ENCODE data around the gene DHRS2. TPM values are rescaled to one million over a fixed set of nuclear protein-coding genes. Genes with fewer than 3 reads are reported as not detected.
A peak's percentile ranks its signal among the peaks of the same experiment; 100 is the strongest.
"Not testable (repeated sequence)": the region's sequence is repeated elsewhere in the genome, so short reads cannot be mapped to it uniquely, and the experiment has no call there.

The DHRS2 gene
- total and polyA plus RNA-seq, 4 experiments from 2014 or later, result not detected

DNA sequence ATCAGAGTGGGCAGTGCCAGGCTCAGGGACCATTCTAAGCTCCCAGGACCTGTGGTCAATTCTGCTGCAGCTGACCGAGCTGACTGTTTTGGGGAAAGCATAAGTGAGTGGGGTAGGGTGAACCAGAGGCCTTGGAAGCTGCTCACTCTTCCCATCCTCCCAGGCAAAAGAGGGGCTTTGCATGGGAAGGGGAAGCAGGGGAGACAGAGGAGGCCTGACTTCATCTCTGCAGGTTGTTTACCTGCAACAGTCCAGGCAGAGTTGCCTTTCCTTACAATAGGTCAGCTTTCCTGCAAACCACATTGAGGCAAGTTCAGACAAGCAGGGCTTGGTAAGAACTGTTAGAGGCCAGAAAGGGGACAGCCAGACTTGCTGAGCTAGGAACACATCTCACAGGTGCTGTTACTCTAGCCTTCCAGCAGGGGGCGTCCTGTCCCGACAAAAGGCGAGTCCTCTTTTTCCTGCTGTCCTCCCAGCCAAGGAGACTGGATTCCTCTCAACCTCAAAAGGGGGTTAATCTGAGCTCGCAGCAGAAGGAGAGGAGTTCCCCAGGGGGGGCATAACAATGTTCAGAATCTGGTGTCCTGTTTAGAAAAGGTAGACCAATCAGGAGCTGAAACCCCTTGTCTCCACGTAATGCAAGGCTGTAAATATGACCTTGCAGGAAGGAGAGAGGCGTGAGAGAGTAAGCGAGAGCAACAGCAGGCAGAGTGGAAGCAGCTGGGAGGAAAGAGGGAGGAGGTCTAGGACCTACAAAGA lies 4.3 kb upstream of the DHRS2 start:
- DNase-seq, result peak; percentile 59 to 75 (median 69)
- peaks cover 5% of the 10 kb centered on the region for H3K4me1 ChIP-seq (ENCODE audit: insufficient read depth, low read length)
- H3K4me1 Mint-ChIP-seq, result peaks cover 5 to 12% (median 6%) of the 10 kb centered on the region in 4 donors
- ChIA-PET POLR2A (ENCODE audit: partially characterized antibody) (interaction anchor here (0.8 to 1.3 kb wide), 3 partner anchors 18 to 322 kb away, joined by 3 to 5 read pairs (median 3); partner anchors contain the start of gene DHRS4), CTCF (ENCODE audit: partially characterized antibody) (interaction anchor here (0.6 to 5.7 kb wide), 50 partner anchors 8 to 954 kb away, joined by 3 to 87 read pairs (median 5); partner anchors contain the start of genes DHRS4 and PCK2)
- H3K4me3 ChIP-seq (ENCODE audit: low read length in 2 of 2), result peak overlapping the region in 1 of 2 donors; percentile 20
- H3K36me3 ChIP-seq (ENCODE audit: insufficient read depth, low read length), result no peaks in the 10 kb centered on the region
- no peak overlapping the region for H3K27ac ChIP-seq (ENCODE audit: low read depth, low read length)
- no peaks in the 10 kb centered on the region for H3K9me3 ChIP-seq (ENCODE audit: control insufficient read depth in 1 of 2, low read length in 2 of 2)
- no peaks in the 10 kb centered on the region for H3K27me3 ChIP-seq (ENCODE audit: insufficient read depth, low read length)
- peak overlapping the region in 5 of 7 donors; percentile 13 to 59 (median 38) for H3K27ac Mint-ChIP-seq
- H3K36me3 Mint-ChIP-seq, result no peaks in the 10 kb centered on the region
- peaks cover 0 to 2% of the 10 kb centered on the region in 2 donors for H3K27me3 Mint-ChIP-seq
- H3K9me3 Mint-ChIP-seq, result no peaks in the 10 kb centered on the region
- H3K4me3 Mint-ChIP-seq, result peak overlapping the region; percentile 8 to 87 (median 66)
- intact Hi-C loops (cut with micrococcal nuclease), result loop anchor here (1.0 to 10.0 kb wide), 4 partner anchors 43 to 1043 kb away; no protein-coding TSS in a partner anchor

DNA sequence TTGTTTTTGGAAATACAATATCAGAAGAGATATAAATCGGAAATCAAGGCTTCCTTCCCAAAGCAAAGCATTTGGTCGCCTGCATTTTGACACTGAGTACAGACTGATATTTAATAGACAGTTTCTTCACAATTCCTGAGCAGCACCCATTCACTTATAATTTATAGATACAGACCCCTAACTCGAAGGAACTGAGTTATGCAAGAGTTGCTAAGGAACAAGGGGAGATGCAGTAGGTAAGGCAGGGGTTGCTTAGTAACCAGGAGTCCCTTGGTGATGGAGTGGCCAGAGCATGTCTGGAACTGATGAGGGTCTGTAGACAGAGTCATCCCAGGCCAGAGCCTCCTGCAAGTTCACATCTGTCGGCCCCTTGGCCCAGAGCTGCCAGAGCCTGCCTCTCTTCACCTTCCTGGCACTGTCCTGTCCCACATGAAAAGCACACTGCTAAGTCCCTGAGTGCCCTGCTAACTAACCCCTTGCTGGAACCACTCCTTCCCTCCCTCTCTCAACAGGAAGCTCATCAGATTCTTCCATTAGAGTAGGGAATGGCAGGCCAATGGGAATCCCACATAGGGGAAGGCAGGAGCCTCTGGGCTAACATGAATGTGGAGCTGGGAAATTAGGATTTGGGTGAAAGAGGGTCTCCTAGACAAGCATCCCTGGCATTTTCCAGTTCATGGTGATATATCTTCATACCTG lies 3.6 kb upstream of the DHRS2 start:
- no peaks in the 10 kb centered on the region for H3K9me3 ChIP-seq (ENCODE audit: control insufficient read depth in 1 of 2, low read length in 2 of 2)
- H3K27ac ChIP-seq (ENCODE audit: low read depth, low read length), result no peak overlapping the region
- Mint-ChIP-seq H3K4me3 (peak overlapping the region in 6 of 8 donors; percentile 8 to 87 (median 66)), H3K27ac (peak overlapping the region in 3 of 7 donors; percentile 18 to 59 (median 57)), H3K4me1 (peaks cover 5 to 12% (median 6%) of the 10 kb centered on the region in 4 donors), H3K9me3 (no peaks in the 10 kb centered on the region), H3K27me3 (peaks cover 0 to 2% of the 10 kb centered on the region in 2 donors), H3K36me3 (no peaks in the 10 kb centered on the region)
- H3K36me3 ChIP-seq (ENCODE audit: insufficient read depth, low read length), result no peaks in the 10 kb centered on the region
- no peak overlapping the region for H3K4me3 ChIP-seq (ENCODE audit: low read length in 2 of 2)
- peaks cover 5% of the 10 kb centered on the region for H3K4me1 ChIP-seq (ENCODE audit: insufficient read depth, low read length)
- H3K27me3 ChIP-seq (ENCODE audit: insufficient read depth, low read length), result no peaks in the 10 kb centered on the region
- DNase-seq, result no peak
- POLR2A ChIA-PET (ENCODE audit: partially characterized antibody), result interaction anchor here (0.9 to 1.3 kb wide), 2 partner anchors 19 to 22 kb away, joined by 3 to 5 read pairs; no protein-coding TSS in a partner anchor
- intact Hi-C loops (cut with micrococcal nuclease), result loop anchor here (1.0 to 10.0 kb wide), 4 partner anchors 43 to 1042 kb away; no protein-coding TSS in a partner anchor
- CTCF ChIA-PET (ENCODE audit: partially characterized antibody), result interaction anchor here (0.5 to 5.7 kb wide), 46 partner anchors 8 to 955 kb away, joined by 3 to 87 read pairs (median 5); partner anchors contain the start of gene DHRS4

DNA sequence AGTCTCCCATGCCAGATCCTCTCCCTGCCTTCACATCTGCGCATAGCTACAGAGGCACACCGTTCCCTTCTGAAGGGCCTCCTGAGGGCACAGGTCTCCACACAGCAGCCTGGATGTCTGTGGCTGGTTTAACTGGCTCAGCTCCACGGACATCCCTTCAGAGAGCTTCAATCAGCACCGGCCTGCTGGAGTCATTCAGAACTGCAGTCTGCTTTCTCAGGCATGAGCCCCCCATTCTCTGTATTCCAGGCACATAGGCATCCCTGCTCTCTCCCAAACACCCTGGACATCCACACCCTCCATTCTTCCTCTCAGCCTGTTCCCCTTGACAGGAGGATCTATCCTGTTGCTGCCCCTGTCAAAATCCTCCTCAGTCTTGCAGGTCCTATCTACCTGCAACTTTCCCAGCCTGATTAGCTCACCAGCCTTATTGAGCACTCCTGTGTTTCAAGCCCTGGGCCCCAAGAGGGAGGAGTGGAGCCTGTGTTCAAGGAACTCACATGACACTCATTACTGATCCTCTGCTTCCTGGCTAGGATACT lies 2.9 kb upstream of the DHRS2 start:
- Mint-ChIP-seq H3K36me3 (no peaks in the 10 kb centered on the region), H3K27me3 (no peaks in the 10 kb centered on the region), H3K27ac (peak overlapping the region in 1 of 7 donors; percentile 67), H3K4me3 (peak overlapping the region in 2 of 8 donors; percentile 5 to 25), H3K4me1 (peaks cover 5 to 12% (median 6%) of the 10 kb centered on the region in 4 donors), H3K9me3 (no peaks in the 10 kb centered on the region)
- H3K27me3 ChIP-seq (ENCODE audit: insufficient read depth, low read length), result no peaks in the 10 kb centered on the region
- no peaks in the 10 kb centered on the region for H3K36me3 ChIP-seq (ENCODE audit: insufficient read depth, low read length)
- H3K27ac ChIP-seq (ENCODE audit: low read depth, low read length), result no peak overlapping the region
- ChIA-PET CTCF (ENCODE audit: partially characterized antibody) (interaction anchor here (0.5 to 5.7 kb wide), 20 partner anchors 8 to 323 kb away, joined by 3 to 87 read pairs (median 10); no protein-coding TSS in a partner anchor), POLR2A (ENCODE audit: partially characterized antibody) (no interaction called here)
- intact Hi-C loops (cut with micrococcal nuclease), result loop anchor here (2.0 to 10.0 kb wide), 3 partner anchors 296 to 1042 kb away; no protein-coding TSS in a partner anchor
- H3K4me3 ChIP-seq (ENCODE audit: low read length in 2 of 2), result no peak overlapping the region
- H3K9me3 ChIP-seq (ENCODE audit: control insufficient read depth in 1 of 2, low read length in 2 of 2), result no peaks in the 10 kb centered on the region
- no peak for DNase-seq
- H3K4me1 ChIP-seq (ENCODE audit: insufficient read depth, low read length), result peaks cover 5% of the 10 kb centered on the region

DNA sequence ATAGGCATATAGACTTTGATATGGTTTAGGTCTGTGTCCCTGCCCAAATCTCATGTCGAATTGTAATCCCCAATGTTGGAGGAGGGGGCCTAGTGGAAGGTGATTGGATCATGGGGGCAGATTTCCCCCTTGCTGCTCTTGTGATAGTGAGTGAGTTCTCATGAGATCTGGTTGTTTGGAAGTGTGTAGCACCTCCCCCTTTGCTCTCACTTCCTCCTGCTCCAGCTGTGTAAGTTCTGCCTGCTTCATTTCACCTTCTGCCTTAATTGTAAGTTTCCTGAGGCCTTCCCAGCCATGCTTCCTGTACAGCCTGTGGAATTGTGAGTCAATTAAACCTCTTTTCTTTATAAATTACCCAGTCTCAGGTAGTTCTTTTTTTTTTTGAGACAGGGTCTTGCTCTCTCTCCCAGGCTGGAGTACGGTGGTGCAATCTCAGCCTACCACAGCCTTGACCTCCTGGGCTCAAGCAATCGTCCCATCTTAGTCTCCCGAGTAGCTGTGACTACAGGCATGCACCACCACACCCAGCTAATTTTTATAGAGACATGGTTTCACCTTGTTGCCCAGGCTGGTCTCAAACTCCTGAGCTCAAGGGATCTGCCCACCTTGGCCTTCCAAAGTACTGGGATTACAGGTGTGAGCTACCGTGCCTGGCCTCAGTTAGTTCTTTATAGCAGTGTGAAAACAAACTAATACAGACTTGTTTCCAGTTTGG lies 1.3 kb upstream of the DHRS2 start:
- H3K27ac ChIP-seq (ENCODE audit: low read depth, low read length); H3K27me3 Mint-ChIP-seq; H3K27ac Mint-ChIP-seq; H3K9me3 Mint-ChIP-seq; DNase-seq; H3K36me3 Mint-ChIP-seq; H3K36me3 ChIP-seq (ENCODE audit: insufficient read depth, low read length); H3K4me3 ChIP-seq (ENCODE audit: low read length in 2 of 2); POLR2A ChIA-PET (ENCODE audit: partially characterized antibody); H3K4me3 Mint-ChIP-seq; H3K27me3 ChIP-seq (ENCODE audit: insufficient read depth, low read length); H3K4me1 ChIP-seq (ENCODE audit: insufficient read depth, low read length); H3K9me3 ChIP-seq (ENCODE audit: control insufficient read depth in 1 of 2, low read length in 2 of 2): not testable (repeated sequence)
- CTCF ChIA-PET (ENCODE audit: partially characterized antibody), result interaction anchor here (0.9 to 5.7 kb wide), 6 partner anchors 8 to 45 kb away, joined by 3 to 68 read pairs (median 8); no protein-coding TSS in a partner anchor
- H3K4me1 Mint-ChIP-seq, result peaks cover 5 to 12% (median 6%) of the 10 kb centered on the region in 4 donors
- intact Hi-C loops (cut with micrococcal nuclease), result loop anchor here (5.0 to 10.0 kb wide), 2 partner anchors 402 to 1040 kb away; no protein-coding TSS in a partner anchor

DNA sequence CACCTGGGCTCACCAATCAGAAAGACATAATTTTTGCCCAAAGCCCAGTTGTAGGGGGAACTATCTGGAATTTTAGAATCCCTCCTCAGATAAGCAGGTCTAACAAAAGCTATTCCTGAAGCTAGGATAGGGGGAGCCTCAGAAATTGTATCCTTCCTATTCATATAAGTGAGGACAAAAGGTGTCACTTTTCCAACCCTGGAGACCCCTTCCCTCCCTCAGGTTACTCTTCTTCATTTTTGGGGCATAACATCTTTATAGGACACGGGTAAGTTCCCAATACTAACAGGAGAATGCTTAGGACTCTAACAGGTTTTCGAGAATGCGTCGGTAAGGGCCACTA lies 1.1 kb downstream of the DHRS2 start:
- CTCF ChIA-PET (ENCODE audit: partially characterized antibody); H3K9me3 ChIP-seq (ENCODE audit: control insufficient read depth in 1 of 2, low read length in 2 of 2); H3K27me3 ChIP-seq (ENCODE audit: insufficient read depth, low read length); H3K36me3 ChIP-seq (ENCODE audit: insufficient read depth, low read length); H3K27me3 Mint-ChIP-seq; H3K4me3 Mint-ChIP-seq; POLR2A ChIA-PET (ENCODE audit: partially characterized antibody); H3K27ac ChIP-seq (ENCODE audit: low read depth, low read length); H3K36me3 Mint-ChIP-seq; DNase-seq; H3K27ac Mint-ChIP-seq; H3K9me3 Mint-ChIP-seq; H3K4me1 Mint-ChIP-seq; H3K4me3 ChIP-seq (ENCODE audit: low read length in 2 of 2); H3K4me1 ChIP-seq (ENCODE audit: insufficient read depth, low read length): not testable (repeated sequence)
- intact Hi-C loops (cut with micrococcal nuclease), result loop anchor here (10.0 kb wide), 1 partner anchor 1038 kb away; no protein-coding TSS in a partner anchor

DNA sequence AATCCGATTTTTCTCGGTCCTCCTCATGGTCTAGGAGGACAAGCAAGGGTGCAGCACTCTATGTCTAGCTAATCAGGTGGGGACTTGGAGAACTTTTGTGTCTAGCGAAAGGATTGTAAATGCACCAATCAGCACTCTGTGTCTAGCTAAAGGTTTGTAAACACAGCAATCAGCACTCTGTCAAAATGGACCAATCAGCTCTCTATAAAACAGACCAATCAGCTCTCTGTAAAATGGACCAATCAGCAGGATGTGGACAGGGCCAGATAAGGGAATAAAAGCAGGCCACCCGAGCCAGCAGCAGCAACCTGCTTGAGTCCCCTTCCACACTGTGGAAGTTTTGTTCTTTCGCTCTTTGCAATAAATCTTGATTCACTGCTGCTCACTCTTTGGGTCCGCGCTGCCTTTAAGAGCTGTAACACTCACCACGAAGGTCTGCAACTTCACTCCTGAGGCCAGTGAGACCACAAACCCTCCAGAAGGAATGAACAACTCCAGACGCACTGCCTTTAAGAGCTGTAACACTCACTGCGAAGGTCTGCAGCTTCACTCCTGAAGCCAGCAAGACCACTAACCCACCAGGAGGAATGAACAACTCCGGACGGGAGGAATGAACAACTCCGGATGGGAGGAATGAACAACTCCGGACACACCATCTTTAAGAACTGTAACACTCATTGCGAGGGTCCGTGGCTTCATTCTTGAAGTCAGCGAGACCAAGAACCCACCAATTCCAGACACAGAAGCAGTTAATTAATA lies 1.7 kb downstream of the DHRS2 start:
- H3K4me3 Mint-ChIP-seq; DNase-seq; H3K4me1 Mint-ChIP-seq; H3K4me1 ChIP-seq (ENCODE audit: insufficient read depth, low read length); H3K27ac ChIP-seq (ENCODE audit: low read depth, low read length); H3K36me3 Mint-ChIP-seq; H3K9me3 Mint-ChIP-seq; H3K27ac Mint-ChIP-seq; H3K27me3 Mint-ChIP-seq; H3K4me3 ChIP-seq (ENCODE audit: low read length in 2 of 2); H3K9me3 ChIP-seq (ENCODE audit: control insufficient read depth in 1 of 2, low read length in 2 of 2); H3K27me3 ChIP-seq (ENCODE audit: insufficient read depth, low read length); POLR2A ChIA-PET (ENCODE audit: partially characterized antibody); H3K36me3 ChIP-seq (ENCODE audit: insufficient read depth, low read length): not testable (repeated sequence)
- intact Hi-C loops (cut with micrococcal nuclease), result loop anchor here (10.0 kb wide), 1 partner anchor 1037 kb away; no protein-coding TSS in a partner anchor
- CTCF ChIA-PET (ENCODE audit: partially characterized antibody), result interaction anchor here (1.0 kb wide), 1 partner anchor 28 kb away, joined by 4 read pairs; no protein-coding TSS in a partner anchor

All from CD4-positive, alpha-beta memory T cell (primary cell).